ENCODE data around the gene DOCK3.

GRCh38 chr3:51271172-51271571, 596.4 kb downstream of the DOCK3 start:
- TF ChIP-seq EZH2phosphoT487 (IDR thresholded peaks at IDR 0.05; ENCODE audit: low read depth) (no peak), CTCF (IDR thresholded peaks at IDR 0.05; ENCODE audit: low read depth, low read length) (no peak)
